ENCODE data around the gene GNA12. TPM values are rescaled to one million over a fixed set of nuclear protein-coding genes. Genes with fewer than 3 reads are reported as not detected.

GNA12 gene
- total and polyA plus RNA-seq, 10 of the 15 experiments (the other 5 are each of a cell fraction or from before 2014, with no cell fraction given) = 1.9 to 51.8 (median 12.6) TPM

- TF ChIP-seq SUPT20H (IDR thresholded peaks at IDR 0.05; ENCODE audit: borderline replicate concordance, control insufficient read depth, low read depth, low read length) (no peak), KLF5 (IDR thresholded peaks at IDR 0.05; ENCODE audit: partially characterized antibody) (no peak), BCL3 (IDR thresholded peaks at IDR 0.05; ENCODE audit: borderline replicate concordance, insufficient read depth, low read depth, low read length, poor library complexity, severe bottlenecking) (no peak), MYC (IDR thresholded peaks at IDR 0.05; ENCODE audit: insufficient read depth, insufficient read length, insufficient replicate concordance, low read length, severe bottlenecking) (no peak), NFYB (IDR thresholded peaks at IDR 0.05; ENCODE audit: insufficient read depth, low read depth, low read length) (no peak), REST (IDR thresholded peaks at IDR 0.05; ENCODE audit: low read depth, low read length) (no peak), TCF7 (IDR thresholded peaks at IDR 0.05; ENCODE audit: borderline replicate concordance) (no peak), RUNX3 (IDR thresholded peaks at IDR 0.05; ENCODE audit: low read length) (peak; percentile 69), RAD21 (IDR thresholded peaks at IDR 0.05; ENCODE audit: insufficient read depth, low read depth, low read length) (peak; percentile 93), CREB1 (IDR thresholded peaks at IDR 0.05; ENCODE audit: low read depth) (no peak), SUZ12 (IDR thresholded peaks at IDR 0.05; ENCODE audit: unreplicated experiment) (no peak), POLR2AphosphoS2 (IDR thresholded peaks at IDR 0.05; ENCODE audit: low read depth, low read length) (0 out of 2 replicates have a peak, but pooled peaks have one; percentile 34), CEBPB (IDR thresholded peaks at IDR 0.05; ENCODE audit: borderline replicate concordance in 1 of 2, low read depth in 2 of 2, low read length in 2 of 2) (no peak), SREBF1 (IDR thresholded peaks at IDR 0.05; ENCODE audit: low read length) (no peak), YBX1 (IDR thresholded peaks at IDR 0.05) (no peak), TAF1 (IDR thresholded peaks at IDR 0.05; ENCODE audit: borderline replicate concordance, low read depth, low read length) (peak; percentile 39; the same call in 1 of the 2 replicates), STAT3 (IDR thresholded peaks at IDR 0.05; ENCODE audit: low read depth, low read length) (no peak), MTA2 (IDR thresholded peaks at IDR 0.05; ENCODE audit: low read depth) (0 out of 2 replicates have a peak, but pooled peaks have one; percentile 7), FOS (IDR thresholded peaks at IDR 0.05; ENCODE audit: borderline replicate concordance, extremely low read depth, insufficient read length) (no peak), RAD51 (IDR thresholded peaks at IDR 0.05) (peak; percentile 91)
- TF ChIP-seq, protein P1, sequence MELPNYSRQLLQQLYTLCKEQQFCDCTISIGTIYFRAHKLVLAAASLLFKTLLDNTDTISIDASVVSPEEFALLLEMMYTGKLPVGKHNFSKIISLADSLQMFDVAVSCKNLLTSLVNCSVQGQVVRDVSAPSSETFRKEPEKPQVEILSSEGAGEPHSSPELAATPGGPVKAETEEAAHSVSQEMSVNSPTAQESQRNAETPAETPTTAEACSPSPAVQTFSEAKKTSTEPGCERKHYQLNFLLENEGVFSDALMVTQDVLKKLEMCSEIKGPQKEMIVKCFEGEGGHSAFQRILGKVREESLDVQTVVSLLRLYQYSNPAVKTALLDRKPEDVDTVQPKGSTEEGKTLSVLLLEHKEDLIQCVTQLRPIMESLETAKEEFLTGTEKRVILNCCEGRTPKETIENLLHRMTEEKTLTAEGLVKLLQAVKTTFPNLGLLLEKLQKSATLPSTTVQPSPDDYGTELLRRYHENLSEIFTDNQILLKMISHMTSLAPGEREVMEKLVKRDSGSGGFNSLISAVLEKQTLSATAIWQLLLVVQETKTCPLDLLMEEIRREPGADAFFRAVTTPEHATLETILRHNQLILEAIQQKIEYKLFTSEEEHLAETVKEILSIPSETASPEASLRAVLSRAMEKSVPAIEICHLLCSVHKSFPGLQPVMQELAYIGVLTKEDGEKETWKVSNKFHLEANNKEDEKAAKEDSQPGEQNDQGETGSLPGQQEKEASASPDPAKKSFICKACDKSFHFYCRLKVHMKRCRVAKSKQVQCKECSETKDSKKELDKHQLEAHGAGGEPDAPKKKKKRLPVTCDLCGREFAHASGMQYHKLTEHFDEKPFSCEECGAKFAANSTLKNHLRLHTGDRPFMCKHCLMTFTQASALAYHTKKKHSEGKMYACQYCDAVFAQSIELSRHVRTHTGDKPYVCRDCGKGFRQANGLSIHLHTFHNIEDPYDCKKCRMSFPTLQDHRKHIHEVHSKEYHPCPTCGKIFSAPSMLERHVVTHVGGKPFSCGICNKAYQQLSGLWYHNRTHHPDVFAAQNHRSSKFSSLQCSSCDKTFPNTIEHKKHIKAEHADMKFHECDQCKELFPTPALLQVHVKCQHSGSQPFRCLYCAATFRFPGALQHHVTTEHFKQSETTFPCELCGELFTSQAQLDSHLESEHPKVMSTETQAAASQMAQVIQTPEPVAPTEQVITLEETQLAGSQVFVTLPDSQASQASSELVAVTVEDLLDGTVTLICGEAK (IDR thresholded peaks at IDR 0.05; ENCODE audit: borderline replicate concordance) = no peak
Observed at GRCh38 chr7:2709553-2710285, 134.4 kb downstream of the GNA12 start (continued).
